Measurements from ENCODE around the gene CALD1. TPM values are rescaled to one million over a fixed set of nuclear protein-coding genes. Genes with fewer than 3 reads are reported as not detected.

Gene CALD1
- total RNA-seq, 1 experiment from 2014 or later: 147 TPM

GRCh38 chr7:134855442-134855841 lies 76.0 kb downstream of the CALD1 start:
- Mint-ChIP-seq H3K36me3 (peaks cover 2% of the 10 kb centered on the region; the same call in 1 of the 2 replicates), H3K27me3 (ENCODE audit: low read depth) (no peaks in the 10 kb centered on the region), H3K9me3 (no peaks in the 10 kb centered on the region), H3K27ac (peak overlapping the region; percentile 81; the same call in 1 of the 2 replicates), H3K4me1 (peaks cover 27% of the 10 kb centered on the region), H3K4me3 (no peak overlapping the region)
- TF ChIP-seq GRHL2 (CRISPR knock-in tag; IDR thresholded peaks at IDR 0.05; ENCODE audit: insufficient replicate concordance, severe bottlenecking) (no peak), SOX15 (CRISPR knock-in tag; IDR thresholded peaks at IDR 0.05) (no peak), TP53 (CRISPR knock-in tag; IDR thresholded peaks at IDR 0.05) (no peak), MAX (CRISPR knock-in tag; IDR thresholded peaks at IDR 0.05) (no peak), ATF6 (CRISPR knock-in tag; IDR thresholded peaks at IDR 0.05) (no peak), IRF1 (CRISPR knock-in tag; IDR thresholded peaks at IDR 0.05) (no peak), GTF2I (CRISPR knock-in tag; conservative IDR thresholded peaks at IDR 0.05) (no peak), SMAD4 (CRISPR knock-in tag; IDR thresholded peaks at IDR 0.05) (no peak), ZMAT4 (CRISPR knock-in tag; IDR thresholded peaks at IDR 0.05) (no peak), ETV6 (CRISPR knock-in tag; IDR thresholded peaks at IDR 0.05) (no peak), ZBTB43 (CRISPR knock-in tag; IDR thresholded peaks at IDR 0.05) (no peak), ZNF138 (CRISPR knock-in tag; conservative IDR thresholded peaks at IDR 0.05) (no peak), TCF7 (CRISPR knock-in tag; IDR thresholded peaks at IDR 0.05; ENCODE audit: low read depth) (no peak), ZNF425 (CRISPR knock-in tag; conservative IDR thresholded peaks at IDR 0.05) (no peak), ZNF416 (CRISPR knock-in tag; IDR thresholded peaks at IDR 0.05) (no peak), AR (CRISPR knock-in tag; IDR thresholded peaks at IDR 0.05) (no peak)
- CTCF ChIA-PET: no interaction called here
- ATAC-seq (no peak), DNase-seq (ENCODE audit: low spot score) (no peak)
- POLR2A ChIA-PET: no interaction called here

- ChIA-PET CTCF (no interaction called here), POLR2A (no interaction called here)
- H3K9me3 Mint-ChIP-seq: no peaks in the 10 kb centered on the region
- peaks cover 2% of the 10 kb centered on the region; the same call in 1 of the 2 replicates for H3K36me3 Mint-ChIP-seq
- no peak for DNase-seq (ENCODE audit: low spot score)
- peaks cover 27% of the 10 kb centered on the region for H3K4me1 Mint-ChIP-seq
- no peaks in the 10 kb centered on the region for H3K27me3 Mint-ChIP-seq (ENCODE audit: low read depth)
- ATAC-seq: no peak
- H3K27ac Mint-ChIP-seq: peak overlapping the region; percentile 47; the same call in 1 of the 2 replicates
- no peak for TF ChIP-seq CTCF (IDR thresholded peaks at IDR 0.05)
- no peak for TF ChIP-seq JUN (CRISPR knock-in tag; IDR thresholded peaks at IDR 0.05)
- no peak overlapping the region for H3K4me3 Mint-ChIP-seq
Measured at GRCh38 chr7:134856091-134856490, 76.7 kb downstream of the CALD1 start.

All from WTC11 (cell line).